WERI-Rb-1 (cell line): Measurements from ENCODE around the gene HAAO.

Source experiments
- DNase-seq: peaks from one replicate; pipeline ENCODE4 v3.0.0-alpha.2; 2020
- H3K27ac ChIP-seq: fragments of 250-450 bp; sonication (Bioruptor Pico); 2 replicates; pipeline ENCODE4 v1.5.1; 2020; ENCODE audit warnings: mild to moderate bottlenecking, moderate library complexity
- H3K27me3 ChIP-seq: fragments of 250-450 bp; sonication (Bioruptor Pico); 2 replicates; pipeline ENCODE4 v1.5.1; 2021; ENCODE audit warnings: mild to moderate bottlenecking, low read depth, moderate library complexity; ENCODE audit not compliant: insufficient read depth, severe bottlenecking
- H3K36me3 ChIP-seq: fragments of 250-450 bp; sonication (Bioruptor Pico); 2 replicates; pipeline ENCODE4 v1.5.1; 2020; ENCODE audit warnings: mild to moderate bottlenecking, moderate library complexity
- H3K4me3 ChIP-seq: 2 replicates; pipeline ENCODE4 v1.5.1; 2011; ENCODE audit warnings: low read depth, mild to moderate bottlenecking, control low read depth, low read length
- H3K9me3 ChIP-seq: fragments of 250-450 bp; sonication (Bioruptor Pico); 2 replicates; pipeline ENCODE4 v1.5.1; 2021; ENCODE audit warnings: mild to moderate bottlenecking, moderate library complexity; ENCODE audit not compliant: severe bottlenecking
- TF ChIP-seq, protein P1 (sequence below): IDR thresholded peaks from 2 replicates; pipeline ENCODE4 v1.5.1; 2011; ENCODE audit warnings: low read depth, mild to moderate bottlenecking, control low read depth, inconsistent platforms, low read length

The HAAO gene

GRCh38 chr2:42823744-42824453 is 31.5 kb upstream of the HAAO start:
- Histone ChIP-seq H3K9me3 (no peaks in the 10 kb centered on the region), H3K27me3 (no peaks in the 10 kb centered on the region), H3K4me3 (no peak overlapping the region), H3K27ac (no peak overlapping the region), H3K36me3 (no peaks in the 10 kb centered on the region)
- TF ChIP-seq, protein P1, sequence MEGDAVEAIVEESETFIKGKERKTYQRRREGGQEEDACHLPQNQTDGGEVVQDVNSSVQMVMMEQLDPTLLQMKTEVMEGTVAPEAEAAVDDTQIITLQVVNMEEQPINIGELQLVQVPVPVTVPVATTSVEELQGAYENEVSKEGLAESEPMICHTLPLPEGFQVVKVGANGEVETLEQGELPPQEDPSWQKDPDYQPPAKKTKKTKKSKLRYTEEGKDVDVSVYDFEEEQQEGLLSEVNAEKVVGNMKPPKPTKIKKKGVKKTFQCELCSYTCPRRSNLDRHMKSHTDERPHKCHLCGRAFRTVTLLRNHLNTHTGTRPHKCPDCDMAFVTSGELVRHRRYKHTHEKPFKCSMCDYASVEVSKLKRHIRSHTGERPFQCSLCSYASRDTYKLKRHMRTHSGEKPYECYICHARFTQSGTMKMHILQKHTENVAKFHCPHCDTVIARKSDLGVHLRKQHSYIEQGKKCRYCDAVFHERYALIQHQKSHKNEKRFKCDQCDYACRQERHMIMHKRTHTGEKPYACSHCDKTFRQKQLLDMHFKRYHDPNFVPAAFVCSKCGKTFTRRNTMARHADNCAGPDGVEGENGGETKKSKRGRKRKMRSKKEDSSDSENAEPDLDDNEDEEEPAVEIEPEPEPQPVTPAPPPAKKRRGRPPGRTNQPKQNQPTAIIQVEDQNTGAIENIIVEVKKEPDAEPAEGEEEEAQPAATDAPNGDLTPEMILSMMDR, result no peak
- no peak for DNase-seq

GRCh38 chr2:42819160-42819559 is 26.8 kb upstream of the HAAO start:
- no peak overlapping the region for H3K27ac ChIP-seq
- peaks cover 3% of the 10 kb centered on the region for H3K9me3 ChIP-seq
- H3K36me3 ChIP-seq, result no peaks in the 10 kb centered on the region
- no peak for DNase-seq
- no peaks in the 10 kb centered on the region for H3K27me3 ChIP-seq
- H3K4me3 ChIP-seq, result no peak overlapping the region
- TF ChIP-seq, protein P1, result no peak

DNA sequence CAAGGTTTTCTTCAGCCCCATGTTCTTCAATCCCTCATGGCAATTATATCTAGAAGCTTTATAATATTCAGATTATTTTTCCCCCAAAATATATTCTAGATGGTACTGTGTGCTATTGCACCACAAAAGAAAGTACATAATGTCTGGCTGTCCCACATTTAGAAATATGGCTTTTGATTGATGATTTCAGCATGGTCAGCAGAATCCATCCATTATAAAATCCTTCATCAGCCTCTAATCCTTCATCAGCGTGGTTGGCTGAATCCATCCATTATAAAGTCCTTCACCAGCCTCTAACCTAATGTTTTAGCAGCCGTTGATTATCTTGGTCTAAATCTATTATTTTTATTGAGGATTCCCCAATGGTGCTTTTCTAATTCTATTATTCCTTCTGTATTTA is 23.3 kb upstream of the HAAO start:
- TF ChIP-seq, protein P1, result no peak
- H3K4me3 ChIP-seq, result no peak overlapping the region
- H3K9me3 ChIP-seq, result peaks cover 3% of the 10 kb centered on the region
- no peak for DNase-seq
- H3K36me3 ChIP-seq, result no peaks in the 10 kb centered on the region
- no peak overlapping the region for H3K27ac ChIP-seq
- H3K27me3 ChIP-seq, result no peaks in the 10 kb centered on the region

GRCh38 chr2:42813763-42814162 is 21.4 kb upstream of the HAAO start:
- Histone ChIP-seq H3K36me3 (no peaks in the 10 kb centered on the region), H3K9me3 (peaks cover 3% of the 10 kb centered on the region), H3K27me3 (no peaks in the 10 kb centered on the region), H3K27ac (no peak overlapping the region), H3K4me3 (no peak overlapping the region)
- DNase-seq, result no peak
- TF ChIP-seq, protein P1, result no peak

DNA sequence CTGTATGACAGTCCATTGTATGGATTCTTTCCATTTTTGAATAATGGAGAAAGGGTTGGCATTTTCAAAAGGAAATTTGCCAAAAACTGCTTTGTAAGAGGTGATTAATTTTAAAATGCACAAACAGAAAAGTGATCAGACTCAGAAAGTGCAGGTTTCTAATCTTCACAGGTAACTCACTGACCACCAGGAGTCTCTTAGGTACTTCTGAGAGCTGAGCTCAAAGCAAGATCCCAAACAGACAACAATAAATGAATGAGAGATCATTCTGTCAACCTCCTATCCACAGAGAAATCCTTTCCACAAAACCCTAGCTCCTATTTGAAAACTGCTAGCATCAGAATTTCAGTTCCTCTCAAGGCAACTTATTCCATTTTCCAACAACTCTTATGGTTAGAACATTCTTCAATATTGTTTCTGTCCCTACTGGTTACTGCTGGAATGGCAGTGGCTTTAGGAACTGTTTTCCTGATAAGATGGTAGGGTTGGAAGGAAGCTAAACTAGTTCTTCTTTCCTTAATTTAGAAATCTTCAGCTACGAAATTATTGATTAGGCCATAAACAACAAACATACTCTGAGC is 20.6 kb upstream of the HAAO start:
- Histone ChIP-seq H3K36me3 (no peaks in the 10 kb centered on the region), H3K27me3 (no peaks in the 10 kb centered on the region), H3K4me3 (no peak overlapping the region), H3K27ac (no peak overlapping the region), H3K9me3 (no peaks in the 10 kb centered on the region)
- DNase-seq, result peak; percentile 24
- TF ChIP-seq, protein P1, result peak; percentile 33; the same call in 1 of the 2 replicates
